GM12878 (cell line): ENCODE results near the gene EMC6. TPM values are rescaled to one million over a fixed set of nuclear protein-coding genes. Genes with fewer than 3 reads are reported as not detected.

Experiments
- ATAC-seq: fragments of 200-7000 bp; cut with Tn5 transposase; 3 replicates; pipeline ENCODE4 v1.9.1; 2020; ENCODE audit warnings: mild to moderate bottlenecking, moderate library complexity
- BruUV-seq: library from RNA; stranded (reverse); fragments of 400-500 nt; replicated peaks from 2 replicates; lab custom pipeline; 2021; lab: Mats Ljungman, UMichigan
- CTCF ChIA-PET: fragments of 300-600 bp; sonication (Branson Sonifier 250); formaldehyde crosslinking; extraction: SDS; loops from one replicate; lab custom pipeline; 2021; ENCODE audit warnings: inconsistent platforms; lab: Yijun Ruan, JAX
- POLR2A ChIA-PET: fragments of 350-600 bp; formaldehyde crosslinking; extraction: SDS; loops from one replicate; lab custom pipeline; 2021; ENCODE audit warnings: inconsistent platforms; lab: Charles Lee
- RAD21 ChIA-PET: fragments of 300-600 bp; sonication (Branson Sonifier 250); formaldehyde crosslinking; loops from one replicate; lab custom pipeline; 2023; ENCODE audit warnings: antibody characterized with exemption; ENCODE audit not compliant: unreplicated experiment; lab: Charles Lee
- SMC1A ChIA-PET: fragments of 300-600 bp; sonication (Branson Sonifier 250); formaldehyde crosslinking; loops from one replicate; lab custom pipeline; 2023; ENCODE audit not compliant: unreplicated experiment, uncharacterized antibody; lab: Charles Lee
- DNase-seq: peaks from one replicate; pipeline ENCODE4 v3.0.0-alpha.2; 2011; ENCODE audit warnings: low read depth, low spot score
- FAIRE-seq: peaks from 3 replicates; lab custom pipeline; 2011; peaks lifted over from hg19 to GRCh38; lab: Jason Lieb, UNC
- H2AFZ ChIP-seq: 2 replicates; pipeline ENCODE4 v1.6.0; 2011; ENCODE audit warnings: low read depth, low read length, control low read depth; ENCODE audit not compliant: control insufficient read depth
- H3K27ac ChIP-seq: 2 replicates; pipeline ENCODE4 v1.5.1; 2011; ENCODE audit warnings: control low read depth; ENCODE audit not compliant: control insufficient read depth, insufficient read depth
- H3K27me3 ChIP-seq, 2 experiments: replicated peaks in 1 of 2; 2 replicates each; pipeline versions ENCODE4 v1.6.0 to v1.6.1; 2011; ENCODE audit warnings: low read length in 1 of 2; ENCODE audit not compliant: control insufficient read depth in 2 of 2, insufficient read depth in 2 of 2
- H3K36me3 ChIP-seq, 2 experiments: 2 replicates each; pipeline ENCODE4 v1.5.1; 2011; ENCODE audit warnings: low read length in 1 of 2; ENCODE audit not compliant: control insufficient read depth in 2 of 2, insufficient read depth in 2 of 2
- H3K4me1 ChIP-seq: 2 replicates; pipeline ENCODE4 v1.6.1; 2011; ENCODE audit warnings: mild to moderate bottlenecking, low read length, moderate library complexity, mixed read lengths; ENCODE audit not compliant: control insufficient read depth, insufficient read depth
- H3K4me2 ChIP-seq: 2 replicates; pipeline ENCODE4 v1.6.0; 2011; ENCODE audit warnings: control low read depth; ENCODE audit not compliant: control insufficient read depth, insufficient read depth
- H3K4me3 ChIP-seq: fragments of 200-600 bp; sonication (generic); 2 replicates; pipeline ENCODE4 v1.5.1; 2016
- H3K79me2 ChIP-seq: 2 replicates; pipeline ENCODE4 v1.6.0; 2011; ENCODE audit warnings: low read length; ENCODE audit not compliant: control insufficient read depth, insufficient read depth
- H3K9ac ChIP-seq: 2 replicates; pipeline ENCODE4 v1.8.0; 2011; ENCODE audit warnings: low read length, control low read depth, mixed read lengths; ENCODE audit not compliant: control insufficient read depth, insufficient read depth
- H3K9me3 ChIP-seq: replicated peaks from 3 replicates; pipeline ENCODE4 v1.5.1; 2011; ENCODE audit warnings: mild to moderate bottlenecking, low read length; ENCODE audit not compliant: control insufficient read depth, insufficient read depth
- H4K20me1 ChIP-seq: 2 replicates; pipeline ENCODE4 v1.6.0; 2011; ENCODE audit not compliant: control insufficient read depth, insufficient read depth
- IKZF1 ChIP-seq: fragments of 450-650 bp; conservative IDR thresholded peaks from 2 replicates; pipeline ENCODE4 v1.6.1; 2017; ENCODE audit warnings: antibody characterized with exemption, mild to moderate bottlenecking
- MEF2B ChIP-seq: fragments of 450-650 bp; IDR thresholded peaks from 2 replicates; pipeline ENCODE4 v1.6.1; 2018; ENCODE audit warnings: mild to moderate bottlenecking, moderate library complexity; ENCODE audit not compliant: partially characterized antibody, poor library complexity, severe bottlenecking
- STAT1 ChIP-seq: fragments of 450-650 bp; conservative IDR thresholded peaks from 2 replicates; pipeline ENCODE4 v1.6.1; 2014; ENCODE audit warnings: antibody characterized with exemption, mild to moderate bottlenecking
- SUZ12 ChIP-seq: fragments of 200-600 bp; sonication (generic); IDR thresholded peaks from one replicate; pipeline ENCODE4 v1.6.1; 2018; ENCODE audit warnings: antibody characterized with exemption, mild to moderate bottlenecking; ENCODE audit not compliant: unreplicated experiment
- TCF3 ChIP-seq: IDR thresholded peaks from 2 replicates; pipeline ENCODE4 v1.6.1; 2012; ENCODE audit warnings: low read depth, mild to moderate bottlenecking, low read length, borderline replicate concordance; ENCODE audit not compliant: insufficient read depth
- USF2 ChIP-seq: IDR thresholded peaks from 2 replicates; pipeline ENCODE4 v1.6.1; 2011; ENCODE audit warnings: low read depth, low read length, improper control_type of control experiment, borderline replicate concordance
- ZSCAN29 ChIP-seq: fragments of 450-650 bp; IDR thresholded peaks from 2 replicates; pipeline ENCODE4 v1.6.1; 2017; ENCODE audit warnings: mild to moderate bottlenecking, moderate library complexity
- WGBS: methylation state at CpG from one replicate; pipeline ENCODE4 v1.1.6; 2016; ENCODE audit warnings: low lambda C conversion rate; ENCODE audit not compliant: insufficient replicate concordance, insufficient coverage; ENCODE audit errors: missing lambda C conversion rate; 5-methylcytosine and 5-hydroxymethylcytosine counted together
- in situ Hi-C: fragments of 300-500 bp; cut with MboI; formaldehyde crosslinking; loops from 9 replicates; pipeline ENCODE4 v1.14.3; 2018; ENCODE audit warnings: mixed read lengths
- intact Hi-C: fragments of 100-400 bp; cut with micrococcal nuclease; formaldehyde crosslinking; loops from one replicate; pipeline ENCODE4 v1.14.2; 2022; ENCODE audit not compliant: unreplicated experiment
- polyA plus RNA-seq, 11 experiments: library from polyadenylated mRNA; depleted of rRNA in 4 of 11; unstranded in 6 of 11; stranded (reverse) in 5 of 11; fragments of >200 nt; fragmentation: Nextera tagmentation in 4 of 11; fragmentation: Illumina TruSeq in 1 of 11; extraction: Ambion mirVana in 4 of 11; extraction: Trizol in 1 of 11; gene quantifications; 1 replicate in 1 of 11; 2 replicates in 10 of 11; pipeline versions ENCODE4 v1.2.1 to v1.2.3, GENCODE V29; 2011 to 2016; ENCODE audit warnings: inconsistent platforms in 2 of 11, missing spikeins in 2 of 11, low read depth in 1 of 11
- total RNA-seq, 4 experiments: library from RNA; depleted of rRNA in 3 of 4; stranded (reverse); fragments of >200 nt in 3 of 4; fragmentation: Illumina TruSeq in 1 of 4; extraction: Trizol in 1 of 4; gene quantifications; 2 replicates each; pipeline versions ENCODE4 v1.2.1 to v1.2.3, GENCODE V29; 2013 to 2021
- TF ChIP-seq, protein P1 (sequence below): fragments of 450-650 bp; IDR thresholded peaks from 2 replicates; pipeline ENCODE4 v1.6.1; 2016; ENCODE audit warnings: mild to moderate bottlenecking, moderate library complexity, borderline replicate concordance
- TF ChIP-seq, protein P2 (sequence below): fragments of 450-650 bp; formaldehyde crosslinking; IDR thresholded peaks from 2 replicates; pipeline ENCODE4 v1.4.0; 2020; ENCODE audit warnings: mild to moderate bottlenecking, moderate library complexity
- TF ChIP-seq, protein P3 (sequence below): IDR thresholded peaks from 2 replicates; pipeline ENCODE4 v1.6.1; 2011; ENCODE audit warnings: borderline replicate concordance, low read depth, mild to moderate bottlenecking, moderate library complexity, low read length; ENCODE audit not compliant: insufficient read depth, poor library complexity, severe bottlenecking

Gene EMC6
- total and polyA plus RNA-seq, 10 of the 15 experiments (the other 5 are each of a cell fraction or from before 2014, with no cell fraction given) = 5.1 to 172 (median 35.9) TPM

DNA sequence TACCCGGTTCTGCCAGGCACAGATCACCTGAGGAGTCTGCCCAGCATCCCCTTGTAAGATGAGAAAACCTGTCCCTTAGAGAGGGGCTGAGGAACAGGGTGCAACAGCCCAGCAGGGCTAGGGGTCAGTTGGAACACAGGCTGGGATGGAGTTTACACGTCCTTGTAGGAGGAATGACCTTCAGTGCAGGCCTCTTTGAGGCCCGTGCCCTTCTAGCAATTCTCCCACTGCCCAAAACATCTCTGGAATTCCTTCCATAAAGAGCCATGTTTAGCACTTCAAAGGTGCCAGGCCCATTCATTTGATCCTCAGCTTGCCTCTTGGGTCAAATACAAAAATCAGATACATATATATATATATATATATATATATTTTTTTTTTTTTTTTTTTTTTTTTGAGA is 27.6 kb upstream of the EMC6 start (continued):
- no peak for TF ChIP-seq STAT1
- no peak for TF ChIP-seq MEF2B
- TF ChIP-seq, protein P1, sequence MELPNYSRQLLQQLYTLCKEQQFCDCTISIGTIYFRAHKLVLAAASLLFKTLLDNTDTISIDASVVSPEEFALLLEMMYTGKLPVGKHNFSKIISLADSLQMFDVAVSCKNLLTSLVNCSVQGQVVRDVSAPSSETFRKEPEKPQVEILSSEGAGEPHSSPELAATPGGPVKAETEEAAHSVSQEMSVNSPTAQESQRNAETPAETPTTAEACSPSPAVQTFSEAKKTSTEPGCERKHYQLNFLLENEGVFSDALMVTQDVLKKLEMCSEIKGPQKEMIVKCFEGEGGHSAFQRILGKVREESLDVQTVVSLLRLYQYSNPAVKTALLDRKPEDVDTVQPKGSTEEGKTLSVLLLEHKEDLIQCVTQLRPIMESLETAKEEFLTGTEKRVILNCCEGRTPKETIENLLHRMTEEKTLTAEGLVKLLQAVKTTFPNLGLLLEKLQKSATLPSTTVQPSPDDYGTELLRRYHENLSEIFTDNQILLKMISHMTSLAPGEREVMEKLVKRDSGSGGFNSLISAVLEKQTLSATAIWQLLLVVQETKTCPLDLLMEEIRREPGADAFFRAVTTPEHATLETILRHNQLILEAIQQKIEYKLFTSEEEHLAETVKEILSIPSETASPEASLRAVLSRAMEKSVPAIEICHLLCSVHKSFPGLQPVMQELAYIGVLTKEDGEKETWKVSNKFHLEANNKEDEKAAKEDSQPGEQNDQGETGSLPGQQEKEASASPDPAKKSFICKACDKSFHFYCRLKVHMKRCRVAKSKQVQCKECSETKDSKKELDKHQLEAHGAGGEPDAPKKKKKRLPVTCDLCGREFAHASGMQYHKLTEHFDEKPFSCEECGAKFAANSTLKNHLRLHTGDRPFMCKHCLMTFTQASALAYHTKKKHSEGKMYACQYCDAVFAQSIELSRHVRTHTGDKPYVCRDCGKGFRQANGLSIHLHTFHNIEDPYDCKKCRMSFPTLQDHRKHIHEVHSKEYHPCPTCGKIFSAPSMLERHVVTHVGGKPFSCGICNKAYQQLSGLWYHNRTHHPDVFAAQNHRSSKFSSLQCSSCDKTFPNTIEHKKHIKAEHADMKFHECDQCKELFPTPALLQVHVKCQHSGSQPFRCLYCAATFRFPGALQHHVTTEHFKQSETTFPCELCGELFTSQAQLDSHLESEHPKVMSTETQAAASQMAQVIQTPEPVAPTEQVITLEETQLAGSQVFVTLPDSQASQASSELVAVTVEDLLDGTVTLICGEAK = no peak
- no peak for TF ChIP-seq ZSCAN29
- no peak for TF ChIP-seq IKZF1

- no peaks in the 10 kb centered on the region for H3K36me3 ChIP-seq
- H3K79me2 ChIP-seq = no peaks in the 10 kb centered on the region
- CTCF ChIA-PET = no interaction called here
- H3K4me1 ChIP-seq = peaks cover 8% of the 10 kb centered on the region
- BruUV-seq = no TSS peak
- POLR2A ChIA-PET = no interaction called here
- TF ChIP-seq, protein P2, sequence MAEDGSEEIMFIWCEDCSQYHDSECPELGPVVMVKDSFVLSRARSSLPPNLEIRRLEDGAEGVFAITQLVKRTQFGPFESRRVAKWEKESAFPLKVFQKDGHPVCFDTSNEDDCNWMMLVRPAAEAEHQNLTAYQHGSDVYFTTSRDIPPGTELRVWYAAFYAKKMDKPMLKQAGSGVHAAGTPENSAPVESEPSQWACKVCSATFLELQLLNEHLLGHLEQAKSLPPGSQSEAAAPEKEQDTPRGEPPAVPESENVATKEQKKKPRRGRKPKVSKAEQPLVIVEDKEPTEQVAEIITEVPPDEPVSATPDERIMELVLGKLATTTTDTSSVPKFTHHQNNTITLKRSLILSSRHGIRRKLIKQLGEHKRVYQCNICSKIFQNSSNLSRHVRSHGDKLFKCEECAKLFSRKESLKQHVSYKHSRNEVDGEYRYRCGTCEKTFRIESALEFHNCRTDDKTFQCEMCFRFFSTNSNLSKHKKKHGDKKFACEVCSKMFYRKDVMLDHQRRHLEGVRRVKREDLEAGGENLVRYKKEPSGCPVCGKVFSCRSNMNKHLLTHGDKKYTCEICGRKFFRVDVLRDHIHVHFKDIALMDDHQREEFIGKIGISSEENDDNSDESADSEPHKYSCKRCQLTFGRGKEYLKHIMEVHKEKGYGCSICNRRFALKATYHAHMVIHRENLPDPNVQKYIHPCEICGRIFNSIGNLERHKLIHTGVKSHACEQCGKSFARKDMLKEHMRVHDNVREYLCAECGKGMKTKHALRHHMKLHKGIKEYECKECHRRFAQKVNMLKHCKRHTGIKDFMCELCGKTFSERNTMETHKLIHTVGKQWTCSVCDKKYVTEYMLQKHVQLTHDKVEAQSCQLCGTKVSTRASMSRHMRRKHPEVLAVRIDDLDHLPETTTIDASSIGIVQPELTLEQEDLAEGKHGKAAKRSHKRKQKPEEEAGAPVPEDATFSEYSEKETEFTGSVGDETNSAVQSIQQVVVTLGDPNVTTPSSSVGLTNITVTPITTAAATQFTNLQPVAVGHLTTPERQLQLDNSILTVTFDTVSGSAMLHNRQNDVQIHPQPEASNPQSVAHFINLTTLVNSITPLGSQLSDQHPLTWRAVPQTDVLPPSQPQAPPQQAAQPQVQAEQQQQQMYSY = no peak
- TF ChIP-seq USF2 (no peak), TCF3 (0 out of 2 replicates have a peak, but pooled peaks have one; percentile 13), SUZ12 (no peak)
- TF ChIP-seq, protein P3, sequence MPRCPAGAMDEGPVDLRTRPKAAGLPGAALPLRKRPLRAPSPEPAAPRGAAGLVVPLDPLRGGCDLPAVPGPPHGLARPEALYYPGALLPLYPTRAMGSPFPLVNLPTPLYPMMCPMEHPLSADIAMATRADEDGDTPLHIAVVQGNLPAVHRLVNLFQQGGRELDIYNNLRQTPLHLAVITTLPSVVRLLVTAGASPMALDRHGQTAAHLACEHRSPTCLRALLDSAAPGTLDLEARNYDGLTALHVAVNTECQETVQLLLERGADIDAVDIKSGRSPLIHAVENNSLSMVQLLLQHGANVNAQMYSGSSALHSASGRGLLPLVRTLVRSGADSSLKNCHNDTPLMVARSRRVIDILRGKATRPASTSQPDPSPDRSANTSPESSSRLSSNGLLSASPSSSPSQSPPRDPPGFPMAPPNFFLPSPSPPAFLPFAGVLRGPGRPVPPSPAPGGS = peak; percentile 70
- no peak overlapping the region for H2AFZ ChIP-seq
- no peaks in the 10 kb centered on the region for H3K27me3 ChIP-seq
- no peak overlapping the region for H3K9ac ChIP-seq
- no peak overlapping the region for H3K4me2 ChIP-seq
- RAD21 ChIA-PET = no interaction called here
- H3K9me3 ChIP-seq = no peaks in the 10 kb centered on the region
- DNase-seq (no peak), FAIRE-seq (no peak), ATAC-seq (no peak)
- no peak overlapping the region for H3K27ac ChIP-seq
- intact Hi-C loops (loop anchor here (10.0 kb wide), 1 partner anchor 597 kb away; no protein-coding TSS in a partner anchor), in situ Hi-C loops (loop anchor here (5.0 kb wide), 1 partner anchor 600 kb away; no protein-coding TSS in a partner anchor)
- SMC1A ChIA-PET = no interaction called here
- no peak overlapping the region for H3K4me3 ChIP-seq
- WGBS = 88% methylated on average over 18 of the region's 19 CpGs
- no peaks in the 10 kb centered on the region for H4K20me1 ChIP-seq
Observed at GRCh38 chr17:3641717-3642486, 26.7 kb upstream of the EMC6 start.
